Upper lobe of left lung (tissue), 6 donors: ENCODE results near the gene PTH2. TPM values are rescaled to one million over a fixed set of nuclear protein-coding genes. Genes with fewer than 3 reads are reported as not detected.

Experiments
- ATAC-seq, 2 donors: fragments of 200-7000 bp; cut with Tn5 transposase; one replicate each; pipeline ENCODE4 v1.9.1; 2022; ENCODE audit warnings: mild to moderate bottlenecking in 2 of 2, moderate library complexity in 2 of 2; ENCODE audit not compliant: low FRiP score in 2 of 2
- DNase-seq, 2 donors: peaks; one replicate each; pipeline ENCODE4 v3.0.0-alpha.2; 2019 to 2020
- H3K27ac ChIP-seq, 4 donors: fragments of 200-600 bp; sonication (generic); one replicate each; pipeline ENCODE4 v1.5.1; 2016 to 2019
- H3K27me3 ChIP-seq, 4 donors: fragments of 200-600 bp; sonication (generic); one replicate each; pipeline ENCODE4 v1.5.1; 2017 to 2019
- H3K36me3 ChIP-seq, 4 donors: fragments of 200-600 bp; sonication (generic); one replicate each; pipeline ENCODE4 v1.5.1; 2016 to 2019
- H3K4me1 ChIP-seq, 4 donors: fragments of 200-600 bp; sonication (generic); one replicate each; pipeline ENCODE4 v1.5.1; 2018 to 2019
- H3K4me3 ChIP-seq, 4 donors: fragments of 200-600 bp; sonication (generic); one replicate each; pipeline ENCODE4 v1.5.1; 2017 to 2019; ENCODE audit warnings: mild to moderate bottlenecking in 2 of 4, moderate library complexity in 1 of 4
- H3K9me3 ChIP-seq, 4 donors: fragments of 200-600 bp; sonication (generic); one replicate each; pipeline ENCODE4 v1.5.1; 2018 to 2019
- EP300 ChIP-seq, 4 donors: sonication (generic); formaldehyde crosslinking; IDR thresholded peaks; one replicate each; pipeline ENCODE4 v1.5.1; 2017; ENCODE audit warnings: antibody characterized with exemption in 4 of 4, control low read depth in 2 of 4
- POLR2A ChIP-seq, 4 donors: fragments of 450-650 bp; IDR thresholded peaks; one replicate each; pipeline ENCODE4 v1.5.1; 2016 to 2017; ENCODE audit warnings: antibody characterized with exemption in 4 of 4, mild to moderate bottlenecking in 2 of 4
- POLR2AphosphoS5 ChIP-seq, 2 donors: sonication (generic); formaldehyde crosslinking; IDR thresholded peaks; one replicate each; pipeline ENCODE4 v1.5.1; 2017; ENCODE audit warnings: antibody characterized with exemption in 2 of 2
- WGBS, 2 donors: methylation state at CpG; one replicate each; pipeline ENCODE4 v1.1.5; 2017 to 2018; 5-methylcytosine and 5-hydroxymethylcytosine counted together
- total RNA-seq, 6 donors: library from RNA; depleted of rRNA in 4 of 6; stranded (reverse); fragments of >200 nt in 4 of 6; gene quantifications; one replicate each; pipeline versions ENCODE4 v1.1.0 to v1.2.1, GENCODE V29; 2016 to 2021
- TF ChIP-seq, protein P1 (sequence below), 6 experiments: fragments of 450-650 bp in 4 of 6; fragments of 200-600 bp in 2 of 6; sonication (generic) in 2 of 6; IDR thresholded peaks; one replicate each; pipeline ENCODE4 v1.5.1; 2016 to 2019; ENCODE audit warnings: antibody characterized with exemption in 6 of 6
- donor health status: DM: no; HTN: no; CAD: no; lungs with moderate emphysema.
- donor health status: DM: no; HTN: yes; CAD: no; lungs with severe emphysema.

The PTH2 gene
- total RNA-seq, 6 donors from 2014 or later, result not detected

DNA sequence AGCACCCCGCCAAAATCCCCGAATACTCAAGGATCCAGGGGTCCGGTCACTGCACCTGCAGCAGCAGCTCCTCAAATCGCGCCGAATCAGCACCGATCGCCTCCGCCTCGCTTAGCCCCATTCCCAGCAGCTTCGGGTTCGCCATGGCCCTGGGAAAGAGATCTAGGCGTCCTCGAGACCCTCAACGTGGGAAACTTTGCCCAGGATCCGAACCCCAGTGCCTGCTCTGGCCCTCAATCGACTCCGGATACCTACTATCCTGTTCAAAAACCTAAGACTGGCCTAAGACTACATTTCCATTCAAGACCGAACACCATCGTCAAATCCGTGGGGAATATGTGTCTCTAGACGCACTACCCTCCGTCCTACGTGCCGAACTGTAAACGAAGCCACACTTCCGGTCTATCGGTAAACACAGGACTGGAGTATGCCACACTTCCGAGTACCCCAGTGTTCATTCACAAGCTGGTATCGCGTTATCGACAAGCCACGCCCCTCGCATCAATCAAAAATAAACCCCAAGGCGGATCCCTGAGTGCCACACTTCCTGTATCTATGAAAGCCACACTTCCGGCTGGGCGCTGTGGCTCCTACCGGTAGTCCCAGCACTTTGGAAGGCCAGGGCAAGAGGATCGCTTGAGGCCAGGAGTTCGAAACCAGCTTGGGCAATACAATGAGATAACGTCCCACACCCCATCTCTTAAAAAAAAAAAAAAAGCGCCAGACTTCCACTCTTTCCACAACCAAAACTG lies 28.4 kb upstream of the PTH2 start, which contains the start of gene PIH1D1:
Gene PIH1D1 (minus strand): TSS at position 385 of the 752 bp plus-strand sequence. CDS start 240 bp downstream, at position 145.
- ATAC-seq, result peak; percentile 89
- peak within 1 kb of the TSS; percentile 56 to 87 (median 78) for H3K4me3 ChIP-seq
- H3K9me3 ChIP-seq, result no peaks in the 10 kb centered on the region
- 1% methylated on average over 30 to 33 of the region's 42 CpGs for WGBS, 2 donors
- peaks cover 0 to 31% (median 10%) of the 10 kb centered on the region in 4 donors for H3K36me3 ChIP-seq
- TF ChIP-seq EP300 (IDR thresholded peaks at IDR 0.05) (peak in 1 of 4 donors; percentile 23), POLR2AphosphoS5 (IDR thresholded peaks at IDR 0.05) (peak; percentile 92 to 94), POLR2A (IDR thresholded peaks at IDR 0.05) (peak in 1 of 4 donors; percentile 73)
- TF ChIP-seq, protein P1, sequence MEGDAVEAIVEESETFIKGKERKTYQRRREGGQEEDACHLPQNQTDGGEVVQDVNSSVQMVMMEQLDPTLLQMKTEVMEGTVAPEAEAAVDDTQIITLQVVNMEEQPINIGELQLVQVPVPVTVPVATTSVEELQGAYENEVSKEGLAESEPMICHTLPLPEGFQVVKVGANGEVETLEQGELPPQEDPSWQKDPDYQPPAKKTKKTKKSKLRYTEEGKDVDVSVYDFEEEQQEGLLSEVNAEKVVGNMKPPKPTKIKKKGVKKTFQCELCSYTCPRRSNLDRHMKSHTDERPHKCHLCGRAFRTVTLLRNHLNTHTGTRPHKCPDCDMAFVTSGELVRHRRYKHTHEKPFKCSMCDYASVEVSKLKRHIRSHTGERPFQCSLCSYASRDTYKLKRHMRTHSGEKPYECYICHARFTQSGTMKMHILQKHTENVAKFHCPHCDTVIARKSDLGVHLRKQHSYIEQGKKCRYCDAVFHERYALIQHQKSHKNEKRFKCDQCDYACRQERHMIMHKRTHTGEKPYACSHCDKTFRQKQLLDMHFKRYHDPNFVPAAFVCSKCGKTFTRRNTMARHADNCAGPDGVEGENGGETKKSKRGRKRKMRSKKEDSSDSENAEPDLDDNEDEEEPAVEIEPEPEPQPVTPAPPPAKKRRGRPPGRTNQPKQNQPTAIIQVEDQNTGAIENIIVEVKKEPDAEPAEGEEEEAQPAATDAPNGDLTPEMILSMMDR (IDR thresholded peaks at IDR 0.05), result no peak
- peak within 1 kb of the TSS; percentile 95 to 99 (median 96) for H3K27ac ChIP-seq
- DNase-seq, result peak in 1 of 2 donors; percentile 99
- H3K27me3 ChIP-seq, result no peaks in the 10 kb centered on the region
- peaks cover 10 to 53% (median 25%) of the 10 kb centered on the region in 4 donors for H3K4me1 ChIP-seq

DNA sequence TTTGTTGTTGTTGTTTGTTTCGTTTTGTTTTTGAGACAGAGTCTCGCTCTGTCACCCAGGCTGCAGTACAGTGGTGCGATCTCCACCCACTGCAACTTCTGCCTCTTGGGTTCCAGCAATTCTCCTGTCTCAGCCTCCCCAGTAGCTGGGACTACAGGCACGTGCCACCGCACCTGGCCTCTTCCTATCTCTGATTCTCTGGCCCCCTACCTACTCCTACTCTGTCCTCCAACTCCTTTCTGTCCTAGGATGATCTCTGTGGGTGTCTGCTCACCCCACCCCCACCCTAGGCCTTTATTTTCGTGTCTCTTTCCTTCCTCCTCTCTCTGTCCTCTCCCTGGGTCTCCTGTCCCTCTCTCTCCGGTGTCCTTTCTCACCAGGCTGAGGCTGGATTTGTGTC lies 27.2 kb upstream of the PTH2 start:
- TF ChIP-seq, protein P1 (IDR thresholded peaks at IDR 0.05), result no peak
- TF ChIP-seq POLR2A (IDR thresholded peaks at IDR 0.05) (no peak), EP300 (IDR thresholded peaks at IDR 0.05) (no peak)
- peak overlapping the region in 2 of 4 donors; percentile 71 to 85 for H3K4me3 ChIP-seq
- H3K4me1 ChIP-seq, result peaks cover 10 to 53% (median 25%) of the 10 kb centered on the region in 4 donors
- no peak for ATAC-seq
- H3K27me3 ChIP-seq, result no peaks in the 10 kb centered on the region
- DNase-seq, result no peak
- H3K9me3 ChIP-seq, result no peaks in the 10 kb centered on the region
- peaks cover 0 to 33% (median 15%) of the 10 kb centered on the region in 4 donors for H3K36me3 ChIP-seq
- WGBS, 2 donors, result 84 to 89% methylated on average over 6 to 7 of the region's 7 CpGs
- no peak overlapping the region for H3K27ac ChIP-seq

- DNase-seq (no peak), ATAC-seq (no peak)
- peaks cover 0 to 33% (median 15%) of the 10 kb centered on the region in 4 donors for H3K36me3 ChIP-seq
- 95 to 99% methylated on average over 6 of the region's 6 CpGs for WGBS, 2 donors
- no peaks in the 10 kb centered on the region for H3K9me3 ChIP-seq
- TF ChIP-seq POLR2A (IDR thresholded peaks at IDR 0.05) (no peak), POLR2AphosphoS5 (IDR thresholded peaks at IDR 0.05) (no peak), EP300 (IDR thresholded peaks at IDR 0.05) (no peak)
- TF ChIP-seq, protein P1 (IDR thresholded peaks at IDR 0.05), result no peak
- no peak overlapping the region for H3K27ac ChIP-seq
- peaks cover 6 to 40% (median 15%) of the 10 kb centered on the region in 4 donors for H3K4me1 ChIP-seq
- H3K4me3 ChIP-seq, result no peak overlapping the region
- no peaks in the 10 kb centered on the region for H3K27me3 ChIP-seq
Observed at GRCh38 chr19:49448432-49448786, 25.2 kb upstream of the PTH2 start.

GRCh38 chr19:49447485-49448431 lies 24.5 kb upstream of the PTH2 start:
- 81 to 83% methylated on average over 26 to 27 of the region's 32 CpGs for WGBS, 2 donors
- peaks cover 9 to 39% (median 15%) of the 10 kb centered on the region in 4 donors for H3K4me1 ChIP-seq
- no peak overlapping the region for H3K27ac ChIP-seq
- no peak overlapping the region for H3K4me3 ChIP-seq
- no peaks in the 10 kb centered on the region for H3K27me3 ChIP-seq
- H3K36me3 ChIP-seq, result peaks cover 0 to 33% (median 15%) of the 10 kb centered on the region in 4 donors
- H3K9me3 ChIP-seq, result no peaks in the 10 kb centered on the region
- DNase-seq, result no peak
- no peak for ATAC-seq
- no peak for TF ChIP-seq POLR2A (IDR thresholded peaks at IDR 0.05)
- TF ChIP-seq, protein P1 (IDR thresholded peaks at IDR 0.05), result no peak
- TF ChIP-seq EP300 (IDR thresholded peaks at IDR 0.05), result no peak
